Rectal smooth muscle tissue (tissue), 1 donor: Measurements from ENCODE around the gene CNGA2.

Source experiments
- H3K27ac ChIP-seq: one replicate; pipeline ENCODE4 v1.7.0; 2013; ENCODE audit warnings: low read depth, low read length, inconsistent platforms
- H3K27me3 ChIP-seq: one replicate; pipeline ENCODE4 v1.7.0; 2013; ENCODE audit warnings: low read length; ENCODE audit not compliant: control insufficient read depth, insufficient read depth
- H3K36me3 ChIP-seq: one replicate; pipeline ENCODE4 v1.7.0; 2013; ENCODE audit warnings: low read length; ENCODE audit not compliant: control insufficient read depth, insufficient read depth
- H3K4me1 ChIP-seq: one replicate; pipeline ENCODE4 v1.7.0; 2013; ENCODE audit warnings: low read length; ENCODE audit not compliant: control insufficient read depth, insufficient read depth
- H3K4me3 ChIP-seq: one replicate; pipeline ENCODE4 v1.7.0; 2013; ENCODE audit warnings: low read length
- H3K9ac ChIP-seq: one replicate; pipeline ENCODE4 v1.7.0; 2013; ENCODE audit warnings: low read length

The CNGA2 gene

DNA sequence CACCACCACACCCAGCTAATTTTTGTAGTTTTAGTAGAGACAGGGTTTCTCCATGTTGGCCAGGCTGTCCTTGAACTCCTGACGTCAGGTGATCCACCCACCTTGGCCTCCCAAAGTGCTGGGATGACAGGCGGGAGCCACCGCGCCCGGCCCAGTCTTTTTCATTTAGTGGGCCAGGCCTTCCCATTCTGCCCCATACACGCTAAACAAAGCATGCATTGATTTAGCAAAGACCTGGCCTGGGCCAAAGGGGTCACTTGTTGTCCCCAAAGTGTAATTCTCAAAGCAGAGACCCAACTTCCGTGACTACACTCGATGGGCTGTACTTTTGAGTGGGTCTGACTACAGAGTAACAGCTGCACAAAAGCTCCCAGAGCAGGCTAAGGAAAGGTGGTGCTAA is 29.2 kb downstream of the CNGA2 start:
- Histone ChIP-seq H3K4me3 (no peak overlapping the region), H3K27me3 (no peaks in the 10 kb centered on the region), H3K27ac (no peak overlapping the region), H3K36me3 (no peaks in the 10 kb centered on the region), H3K4me1 (no peaks in the 10 kb centered on the region), H3K9ac (no peak overlapping the region)

DNA sequence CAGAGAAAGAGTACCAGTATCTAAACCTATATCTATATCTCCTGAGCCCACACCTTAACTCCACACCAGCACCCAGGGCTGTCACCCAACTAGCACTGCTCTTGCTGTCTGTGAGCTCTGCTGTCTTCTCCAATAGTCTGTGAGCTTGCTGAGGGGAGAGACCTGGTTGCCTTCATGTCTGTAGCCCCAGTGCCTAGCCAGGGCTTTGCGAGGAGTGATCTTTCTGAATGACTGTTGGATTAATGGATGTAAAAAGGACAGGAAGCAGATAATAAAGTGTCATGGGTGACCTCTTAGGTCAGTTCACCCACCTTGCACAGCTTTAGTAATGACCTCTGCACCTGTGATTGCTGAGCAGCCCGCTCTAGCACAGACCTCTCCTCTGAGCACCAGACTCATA is 30.5 kb downstream of the CNGA2 start:
- H3K4me3 ChIP-seq = no peak overlapping the region
- H3K4me1 ChIP-seq = no peaks in the 10 kb centered on the region
- no peaks in the 10 kb centered on the region for H3K27me3 ChIP-seq
- H3K36me3 ChIP-seq = no peaks in the 10 kb centered on the region
- H3K9ac ChIP-seq = no peak overlapping the region
- H3K27ac ChIP-seq = no peak overlapping the region

DNA sequence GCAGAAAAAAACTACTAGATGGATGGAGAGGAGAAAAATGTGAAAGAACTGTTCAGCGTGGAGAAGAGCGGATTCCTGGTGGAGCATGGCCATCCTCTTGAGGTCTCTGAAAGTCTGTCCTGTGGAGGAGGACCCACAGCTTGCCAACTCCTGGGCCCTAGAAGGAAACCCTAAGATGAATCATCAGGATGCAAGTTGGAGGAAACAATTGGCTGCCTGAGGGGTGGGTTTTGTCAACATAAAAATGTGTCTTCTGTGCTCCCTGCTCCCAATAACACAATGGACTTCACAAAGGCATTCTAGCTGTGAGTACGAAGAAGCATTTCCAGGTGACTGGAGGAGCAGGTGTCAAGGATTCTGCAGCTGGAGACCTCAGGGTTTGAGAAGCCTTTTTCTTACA is 37.2 kb downstream of the CNGA2 start:
- Histone ChIP-seq H3K36me3 (no peaks in the 10 kb centered on the region), H3K4me3 (no peak overlapping the region), H3K27ac (no peak overlapping the region), H3K4me1 (no peaks in the 10 kb centered on the region), H3K27me3 (no peaks in the 10 kb centered on the region), H3K9ac (no peak overlapping the region)

DNA sequence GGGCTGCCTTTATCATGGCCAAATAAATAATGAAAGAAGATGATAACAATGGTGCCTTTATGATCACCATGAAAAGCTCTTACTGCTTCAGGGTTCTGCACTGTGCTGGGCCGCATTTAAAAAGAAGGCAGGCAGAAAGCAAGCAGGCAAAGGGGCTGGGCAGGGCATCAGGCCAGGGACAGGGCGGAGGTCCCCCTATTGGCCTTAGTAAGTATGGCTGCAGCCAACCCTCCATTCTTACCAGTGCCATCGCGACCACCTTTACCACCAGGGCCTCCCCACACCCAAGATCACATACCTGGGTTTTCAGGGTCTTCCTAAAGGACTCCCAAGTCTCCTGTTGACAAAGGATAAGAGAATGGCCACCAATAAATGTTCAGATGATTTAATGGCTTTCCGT is 38.9 kb downstream of the CNGA2 start:
- H3K27ac ChIP-seq = no peak overlapping the region
- H3K27me3 ChIP-seq = no peaks in the 10 kb centered on the region
- no peak overlapping the region for H3K4me3 ChIP-seq
- no peaks in the 10 kb centered on the region for H3K4me1 ChIP-seq
- no peaks in the 10 kb centered on the region for H3K36me3 ChIP-seq
- no peak overlapping the region for H3K9ac ChIP-seq

DNA sequence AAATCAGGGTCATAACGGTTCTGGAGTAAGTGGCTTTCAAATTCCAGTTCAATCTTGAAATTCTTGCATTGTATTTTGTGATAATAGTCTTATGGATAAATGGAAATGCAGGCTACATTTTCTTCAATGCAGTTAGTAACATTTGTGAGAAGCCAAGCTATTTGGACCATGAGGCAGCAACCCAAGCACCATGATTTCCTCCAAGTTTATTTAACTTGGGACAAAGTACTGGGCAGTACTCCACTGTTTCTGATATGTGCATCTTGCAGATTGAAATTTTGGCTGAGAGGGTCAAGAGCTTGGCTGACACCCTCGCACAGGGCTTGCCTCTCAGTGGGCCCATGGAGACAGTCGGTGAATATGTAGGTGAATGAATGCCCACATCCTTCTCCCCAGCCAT is 39.9 kb downstream of the CNGA2 start:
- no peak overlapping the region for H3K27ac ChIP-seq
- H3K27me3 ChIP-seq = no peaks in the 10 kb centered on the region
- no peaks in the 10 kb centered on the region for H3K36me3 ChIP-seq
- no peak overlapping the region for H3K9ac ChIP-seq
- no peak overlapping the region for H3K4me3 ChIP-seq
- H3K4me1 ChIP-seq = no peaks in the 10 kb centered on the region

DNA sequence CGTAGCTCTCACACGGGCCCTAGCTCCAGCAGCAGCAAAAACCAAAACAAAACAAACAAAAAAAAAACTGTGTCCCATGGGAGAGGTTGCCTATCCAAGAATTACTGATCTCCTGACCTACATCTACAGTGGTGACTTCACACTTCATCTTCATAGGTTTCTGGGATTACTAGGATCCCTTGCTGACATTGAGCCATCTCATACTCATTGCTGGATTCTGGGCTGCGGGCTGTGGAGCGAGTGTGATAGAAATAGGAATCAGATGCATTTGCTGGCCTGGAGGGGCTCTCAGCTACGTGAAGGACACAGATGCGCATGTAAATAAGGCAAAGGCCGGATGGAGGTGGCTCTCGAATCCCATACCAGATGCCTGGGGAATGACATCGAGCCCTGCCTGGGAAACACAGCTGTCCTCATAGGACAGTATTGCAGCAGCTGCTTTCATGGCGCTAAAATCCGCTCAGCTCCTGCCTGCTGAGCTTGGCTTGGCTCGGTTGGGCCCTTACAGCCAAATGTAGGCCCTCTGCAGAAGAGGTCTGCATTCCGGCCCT is 41.7 kb downstream of the CNGA2 start:
- H3K27me3 ChIP-seq = no peaks in the 10 kb centered on the region
- H3K4me1 ChIP-seq = no peaks in the 10 kb centered on the region
- no peak overlapping the region for H3K27ac ChIP-seq
- H3K4me3 ChIP-seq = no peak overlapping the region
- no peaks in the 10 kb centered on the region for H3K36me3 ChIP-seq
- no peak overlapping the region for H3K9ac ChIP-seq

DNA sequence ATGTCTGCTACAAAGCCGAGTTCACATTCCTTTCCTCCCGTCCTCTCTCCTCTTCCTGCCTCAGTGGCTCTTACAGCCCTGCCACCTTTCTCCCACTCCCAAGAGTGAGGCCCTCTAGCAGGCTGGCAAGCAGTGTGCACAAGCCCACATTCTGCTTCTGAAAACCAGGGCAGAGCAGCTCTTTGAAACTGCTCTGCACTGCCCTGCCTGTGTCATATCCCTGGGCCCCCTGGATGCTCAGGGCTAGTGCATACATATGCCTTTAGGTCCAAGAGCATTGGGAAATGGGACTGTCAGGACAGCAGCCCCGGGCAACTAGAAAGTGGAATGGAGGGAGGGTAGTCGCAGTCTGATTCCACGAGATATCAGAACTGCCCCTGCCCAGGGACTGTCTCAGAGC is 42.4 kb downstream of the CNGA2 start:
- no peaks in the 10 kb centered on the region for H3K36me3 ChIP-seq
- no peak overlapping the region for H3K4me3 ChIP-seq
- no peak overlapping the region for H3K9ac ChIP-seq
- no peak overlapping the region for H3K27ac ChIP-seq
- no peaks in the 10 kb centered on the region for H3K4me1 ChIP-seq
- H3K27me3 ChIP-seq = no peaks in the 10 kb centered on the region

DNA sequence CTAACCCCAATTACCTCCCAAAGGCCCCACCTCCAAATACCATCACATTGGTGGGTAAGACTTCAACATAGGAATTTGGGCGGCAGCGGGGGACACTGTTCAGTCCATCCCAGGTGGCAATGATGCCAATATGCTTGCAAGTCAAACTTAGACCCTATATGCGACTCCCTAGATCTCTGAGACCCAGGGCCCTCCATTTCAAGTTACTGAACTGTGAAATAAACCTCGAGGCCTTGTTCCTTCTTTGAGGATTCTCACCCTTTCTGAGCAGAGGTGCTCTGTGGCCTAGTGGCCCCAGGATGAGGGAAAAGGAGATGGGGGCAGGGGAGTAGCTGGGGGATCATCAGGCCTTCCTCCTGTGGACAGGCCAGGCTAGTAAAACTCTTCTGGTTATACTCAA is 44.7 kb downstream of the CNGA2 start:
- Histone ChIP-seq H3K27ac (no peak overlapping the region), H3K27me3 (no peaks in the 10 kb centered on the region)

DNA sequence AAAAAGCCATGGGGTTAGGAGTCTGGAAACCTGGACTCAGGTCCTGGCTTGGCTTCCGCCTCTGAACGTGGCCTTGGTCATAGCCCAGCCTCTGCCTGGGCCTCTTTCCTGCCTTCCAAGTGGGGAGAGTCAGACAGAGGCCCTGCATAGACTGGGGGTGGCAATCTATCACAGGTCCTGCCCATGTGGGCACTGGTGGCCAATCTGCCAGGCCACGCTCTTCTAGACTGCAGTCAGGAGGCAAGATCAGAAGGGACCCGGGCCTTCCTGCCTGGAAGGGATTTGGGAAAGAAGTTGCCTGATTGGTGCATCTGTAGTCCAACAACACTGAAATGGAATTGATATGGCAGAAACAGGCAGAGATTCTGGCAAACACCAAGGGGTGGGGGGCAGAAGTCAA is 46.1 kb downstream of the CNGA2 start:
- Histone ChIP-seq H3K4me1 (no peaks in the 10 kb centered on the region), H3K36me3 (no peaks in the 10 kb centered on the region), H3K9ac (no peak overlapping the region), H3K4me3 (no peak overlapping the region), H3K27ac (no peak overlapping the region), H3K27me3 (no peaks in the 10 kb centered on the region)

More for the DNA sequence above, 44.7 kb downstream of the CNGA2 start:
- no peaks in the 10 kb centered on the region for H3K36me3 ChIP-seq
- no peak overlapping the region for H3K9ac ChIP-seq
- H3K4me1 ChIP-seq = no peaks in the 10 kb centered on the region
- no peak overlapping the region for H3K4me3 ChIP-seq

DNA sequence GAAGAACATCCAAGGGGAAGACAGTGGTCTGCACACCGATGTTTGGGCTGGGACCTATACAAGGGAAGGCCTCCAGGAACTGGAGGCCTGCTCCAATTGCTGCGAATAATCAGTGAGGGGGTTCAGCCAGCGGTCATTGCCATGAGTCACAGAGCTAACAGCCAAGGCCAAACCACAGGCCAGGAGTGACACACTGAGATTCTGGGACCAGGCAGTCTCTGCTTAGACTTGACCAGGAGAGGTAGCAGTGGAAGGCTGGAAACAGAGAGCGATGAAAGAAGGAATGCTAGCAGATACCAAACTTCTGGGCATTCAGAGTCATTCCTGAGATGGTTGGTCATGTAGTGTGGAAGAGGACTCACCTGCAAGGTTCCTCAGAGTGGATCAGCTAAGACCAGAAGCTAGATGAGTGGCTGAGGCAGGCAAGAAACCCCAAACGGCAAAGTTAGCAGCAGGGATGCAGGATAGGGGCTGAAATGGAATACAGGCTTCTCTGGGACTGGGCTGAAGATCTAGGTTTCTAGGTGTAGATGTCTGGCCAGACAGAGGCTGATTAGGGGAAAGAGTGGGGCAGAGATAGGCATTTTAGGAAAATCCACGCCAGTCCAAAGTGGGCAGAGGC is 54.7 kb downstream of the CNGA2 start:
- no peak overlapping the region for H3K4me3 ChIP-seq
- no peak overlapping the region for H3K27ac ChIP-seq
- no peaks in the 10 kb centered on the region for H3K36me3 ChIP-seq

DNA sequence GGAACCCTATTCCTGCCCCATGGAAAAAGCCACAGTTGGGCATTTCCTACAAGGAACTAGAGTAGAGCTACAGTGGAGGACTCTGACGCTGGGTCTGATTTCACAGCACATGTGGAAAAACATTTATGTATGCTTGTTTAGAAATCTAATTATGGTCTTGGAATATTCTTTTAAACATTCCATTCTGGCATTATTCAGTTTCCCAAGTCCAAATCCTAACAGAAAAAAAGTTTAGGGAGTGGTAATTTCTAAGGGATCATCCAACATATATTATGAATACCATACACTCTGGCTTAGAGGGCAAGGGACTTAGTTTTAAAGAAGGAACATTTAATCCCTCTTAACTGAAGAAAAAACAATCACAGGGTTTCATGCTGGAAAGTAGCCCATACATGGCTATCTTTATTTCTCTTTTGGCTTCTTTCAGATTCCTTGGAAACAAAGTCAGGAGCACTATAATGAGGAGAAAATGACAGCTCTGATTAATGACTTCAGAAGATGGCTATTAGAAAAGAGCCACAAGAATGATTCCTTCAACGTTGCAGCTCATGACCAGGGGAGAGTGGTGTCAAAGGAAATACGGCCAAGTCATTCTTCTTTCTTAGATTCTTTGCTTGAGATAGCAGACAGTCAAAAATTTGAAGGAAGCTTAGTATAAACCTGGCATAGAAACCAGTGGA is 56.1 kb downstream of the CNGA2 start:
- H3K27me3 ChIP-seq = no peaks in the 10 kb centered on the region
- H3K27ac ChIP-seq = no peak overlapping the region
- H3K4me1 ChIP-seq = no peaks in the 10 kb centered on the region
- no peaks in the 10 kb centered on the region for H3K36me3 ChIP-seq
- no peak overlapping the region for H3K9ac ChIP-seq
- H3K4me3 ChIP-seq = no peak overlapping the region

More for the DNA sequence above, 54.7 kb downstream of the CNGA2 start:
- Histone ChIP-seq H3K9ac (no peak overlapping the region), H3K27me3 (no peaks in the 10 kb centered on the region), H3K4me1 (no peaks in the 10 kb centered on the region)

DNA sequence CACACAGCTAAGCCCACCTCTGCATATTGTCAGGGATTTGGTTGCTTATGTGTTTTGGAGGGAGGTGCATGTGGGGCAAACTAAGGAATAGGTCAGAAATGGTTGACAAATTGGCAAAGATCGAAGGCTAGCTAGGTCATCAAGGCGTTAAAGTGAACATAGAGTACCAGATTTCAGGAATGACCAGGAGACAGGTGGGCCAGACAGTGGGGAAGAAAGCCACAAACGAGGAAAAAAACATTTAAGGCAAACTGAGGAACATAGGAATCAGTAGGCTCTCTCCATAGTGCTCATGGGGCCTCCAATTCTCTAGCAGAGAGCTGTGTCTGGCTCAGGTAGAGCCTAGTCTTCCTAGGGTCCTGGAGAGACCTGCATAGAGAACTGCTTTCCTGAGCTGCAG is 57.4 kb downstream of the CNGA2 start:
- H3K4me1 ChIP-seq = no peaks in the 10 kb centered on the region
- no peak overlapping the region for H3K4me3 ChIP-seq
- H3K27ac ChIP-seq = no peak overlapping the region
- H3K27me3 ChIP-seq = no peaks in the 10 kb centered on the region
- no peaks in the 10 kb centered on the region for H3K36me3 ChIP-seq
- no peak overlapping the region for H3K9ac ChIP-seq

DNA sequence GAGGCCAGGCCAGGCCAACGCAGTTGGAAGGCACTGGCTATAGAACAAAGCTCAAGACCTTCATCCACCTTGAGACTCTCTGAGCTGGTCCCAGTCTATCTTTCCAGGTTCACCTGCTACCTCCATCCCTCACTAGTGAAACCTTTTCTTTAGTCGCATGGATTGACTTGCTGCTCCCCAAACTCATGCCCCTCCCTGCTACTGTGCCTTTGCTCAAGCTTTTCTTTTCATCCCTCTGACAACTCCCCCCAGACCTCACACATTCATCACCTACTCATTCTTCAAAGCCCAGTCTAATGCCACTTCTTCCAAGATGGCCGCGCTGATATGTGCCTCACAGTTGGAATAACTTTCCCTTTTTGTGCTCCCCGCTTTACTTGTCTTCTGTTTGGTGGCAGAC is 58.0 kb downstream of the CNGA2 start:
- Histone ChIP-seq H3K9ac (no peak overlapping the region), H3K27ac (no peak overlapping the region), H3K4me3 (no peak overlapping the region), H3K36me3 (no peaks in the 10 kb centered on the region), H3K4me1 (no peaks in the 10 kb centered on the region), H3K27me3 (no peaks in the 10 kb centered on the region)
